Measurements from ENCODE around the gene TMEM178A.

Gene TMEM178A

GRCh38 chr2:39723497-39723896 is 57.8 kb downstream of the TMEM178A start:
- DNase-seq: no peak
- Histone ChIP-seq H3K27me3 (ENCODE audit: insufficient read depth, low read length, poor library complexity) (no peaks in the 10 kb centered on the region), H4K20me1 (ENCODE audit: insufficient read depth, low read length) (no peaks in the 10 kb centered on the region), H3K9me3 (ENCODE audit: insufficient read depth, low read length, severe bottlenecking) (no peaks in the 10 kb centered on the region), H2AFZ (ENCODE audit: low read depth, low read length) (no peak overlapping the region), H3K4me1 (ENCODE audit: insufficient read depth, low read length) (peaks cover 7% of the 10 kb centered on the region), H3K9ac (ENCODE audit: low read depth, low read length) (no peak overlapping the region), H3K79me2 (ENCODE audit: insufficient read depth, low read length) (no peaks in the 10 kb centered on the region), H3K4me2 (ENCODE audit: insufficient read depth, low read length) (no peak overlapping the region), H3K36me3 (ENCODE audit: insufficient read depth, low read length) (no peaks in the 10 kb centered on the region), H3K4me3 (ENCODE audit: low read depth in 1 of 2, low read length in 2 of 2) (no peak overlapping the region), H3K27ac (ENCODE audit: low read length) (no peak overlapping the region)
- no peak for ATAC-seq (ENCODE audit: insufficient read depth, low read depth)
- TF ChIP-seq CTCF (IDR thresholded peaks at IDR 0.05; ENCODE audit: borderline replicate concordance, extremely low read depth, low read length, poor library complexity, severe bottlenecking) (no peak), EZH2 (IDR thresholded peaks at IDR 0.05; ENCODE audit: borderline replicate concordance, low read depth, low read length, severe bottlenecking) (no peak)

- Histone ChIP-seq H3K27ac (ENCODE audit: low read length) (no peak overlapping the region), H3K4me1 (ENCODE audit: insufficient read depth, low read length) (peaks cover 14% of the 10 kb centered on the region), H2AFZ (ENCODE audit: low read depth, low read length) (no peak overlapping the region), H3K27me3 (ENCODE audit: insufficient read depth, low read length, poor library complexity) (no peaks in the 10 kb centered on the region), H3K4me3 (ENCODE audit: low read depth in 1 of 2, low read length in 2 of 2) (no peak overlapping the region), H3K4me2 (ENCODE audit: insufficient read depth, low read length) (no peak overlapping the region), H3K79me2 (ENCODE audit: insufficient read depth, low read length) (no peaks in the 10 kb centered on the region), H3K9ac (ENCODE audit: low read depth, low read length) (no peak overlapping the region), H3K36me3 (ENCODE audit: insufficient read depth, low read length) (no peaks in the 10 kb centered on the region), H3K9me3 (ENCODE audit: insufficient read depth, low read length, severe bottlenecking) (no peaks in the 10 kb centered on the region), H4K20me1 (ENCODE audit: insufficient read depth, low read length) (no peaks in the 10 kb centered on the region)
- no peak for ATAC-seq (ENCODE audit: insufficient read depth, low read depth)
- no peak for DNase-seq
- TF ChIP-seq CTCF (IDR thresholded peaks at IDR 0.05; ENCODE audit: borderline replicate concordance, extremely low read depth, low read length, poor library complexity, severe bottlenecking): no peak
Measured at GRCh38 chr2:39723946-39724827, 58.5 kb downstream of the TMEM178A start.

GRCh38 chr2:39724828-39725144 is 59.1 kb downstream of the TMEM178A start:
- Histone ChIP-seq H3K4me1 (ENCODE audit: insufficient read depth, low read length) (peaks cover 16% of the 10 kb centered on the region), H3K4me2 (ENCODE audit: insufficient read depth, low read length) (no peak overlapping the region), H3K9ac (ENCODE audit: low read depth, low read length) (no peak overlapping the region), H3K9me3 (ENCODE audit: insufficient read depth, low read length, severe bottlenecking) (no peaks in the 10 kb centered on the region), H3K4me3 (ENCODE audit: low read depth in 1 of 2, low read length in 2 of 2) (no peak overlapping the region), H3K79me2 (ENCODE audit: insufficient read depth, low read length) (no peaks in the 10 kb centered on the region), H3K27me3 (ENCODE audit: insufficient read depth, low read length, poor library complexity) (no peaks in the 10 kb centered on the region), H4K20me1 (ENCODE audit: insufficient read depth, low read length) (no peaks in the 10 kb centered on the region), H3K36me3 (ENCODE audit: insufficient read depth, low read length) (no peaks in the 10 kb centered on the region), H2AFZ (ENCODE audit: low read depth, low read length) (no peak overlapping the region), H3K27ac (ENCODE audit: low read length) (no peak overlapping the region)
- no peak for ATAC-seq (ENCODE audit: insufficient read depth, low read depth)
- DNase-seq: no peak
- TF ChIP-seq EZH2 (IDR thresholded peaks at IDR 0.05; ENCODE audit: borderline replicate concordance, low read depth, low read length, severe bottlenecking): no peak
- no peak for TF ChIP-seq CTCF (IDR thresholded peaks at IDR 0.05; ENCODE audit: borderline replicate concordance, extremely low read depth, low read length, poor library complexity, severe bottlenecking)
